Neural cell (in vitro differentiated cells): ENCODE measurements around the gene CHMP4B. TPM values are rescaled to one million over a fixed set of nuclear protein-coding genes. Genes with fewer than 3 reads are reported as not detected.

Experiments
- H2AFZ ChIP-seq: fragments of 200-600, 300-800 bp; sonication (generic), shearing (Covaris generic); 2 replicates; pipeline ENCODE4 v1.6.0; 2014; ENCODE audit warnings: low read depth, mild to moderate bottlenecking, antibody characterized with exemption, low read length, moderate library complexity
- H3F3A ChIP-seq: fragments of 200-600 bp; shearing (Covaris generic); 2 replicates; pipeline ENCODE4 v1.6.1; 2016; ENCODE audit warnings: mild to moderate bottlenecking, moderate library complexity, mixed read lengths, antibody characterized with exemption, low read length; ENCODE audit not compliant: insufficient read depth, poor library complexity, severe bottlenecking
- H3K27ac ChIP-seq: fragments of 200-600, 300-800 bp; sonication (generic), shearing (Covaris generic); 2 replicates; pipeline ENCODE4 v1.5.1; 2014; ENCODE audit warnings: mild to moderate bottlenecking, low read length, moderate library complexity
- H3K27me3 ChIP-seq: fragments of 300-800, 200-600 bp; sonication (generic), shearing (Covaris generic); 2 replicates; pipeline ENCODE4 v1.6.0; 2014; ENCODE audit warnings: mild to moderate bottlenecking, low read depth, low read length, moderate library complexity; ENCODE audit not compliant: insufficient read depth
- H3K36me3 ChIP-seq: fragments of 300-800, 200-600 bp; sonication (generic), shearing (Covaris generic); 2 replicates; pipeline ENCODE4 v1.5.1; 2014; ENCODE audit warnings: mild to moderate bottlenecking, antibody characterized with exemption, low read length, moderate library complexity; ENCODE audit not compliant: insufficient read depth
- H3K4me2 ChIP-seq: fragments of 300-800, 200-600 bp; sonication (generic), shearing (Covaris generic); 2 replicates; pipeline ENCODE4 v1.6.0; 2014; ENCODE audit warnings: mild to moderate bottlenecking, low read length
- H3K4me3 ChIP-seq: fragments of 300-800, 200-600 bp; sonication (generic), shearing (Covaris generic); 2 replicates; pipeline ENCODE4 v1.5.1; 2014; ENCODE audit warnings: mild to moderate bottlenecking, low read length, moderate library complexity
- H3K79me2 ChIP-seq: fragments of 200-600 bp; shearing (Covaris generic); replicated peaks from 2 replicates; pipeline ENCODE4 v1.6.0; 2014; ENCODE audit warnings: mild to moderate bottlenecking, low read length, moderate library complexity; ENCODE audit not compliant: insufficient read depth
- H3K9ac ChIP-seq: fragments of 300-800, 200-600 bp; sonication (generic), shearing (Covaris generic); 2 replicates; pipeline ENCODE4 v1.6.1; 2016; ENCODE audit warnings: mild to moderate bottlenecking, low read length, mixed read lengths
- H3K9me2 ChIP-seq: fragments of 200-600 bp; shearing (Covaris generic); 2 replicates; pipeline ENCODE4 v1.6.1; 2016; ENCODE audit warnings: mild to moderate bottlenecking, low read length, mixed read lengths; ENCODE audit not compliant: insufficient read depth
- H3K9me3 ChIP-seq: fragments of 200-600, 300-800 bp; sonication (generic), shearing (Covaris generic); 2 replicates; pipeline ENCODE4 v1.6.1; 2016; ENCODE audit warnings: mild to moderate bottlenecking, mixed run types, low read length, moderate library complexity, mixed read lengths
- H4K20me1 ChIP-seq: fragments of 200-600 bp; shearing (Covaris generic); 2 replicates; pipeline ENCODE4 v1.6.1; 2016; ENCODE audit warnings: mild to moderate bottlenecking, mixed run types; ENCODE audit not compliant: insufficient read depth
- CTCF ChIP-seq: fragments of 450-650 bp; IDR thresholded peaks from 2 replicates; pipeline ENCODE4 v1.5.1; 2014; ENCODE audit warnings: antibody characterized with exemption, mild to moderate bottlenecking, moderate library complexity; ENCODE audit not compliant: poor library complexity, severe bottlenecking
- EP300 ChIP-seq: fragments of 450-650 bp; conservative IDR thresholded peaks from 2 replicates; pipeline ENCODE4 v1.6.1; 2014; ENCODE audit warnings: antibody characterized with exemption, mild to moderate bottlenecking, moderate library complexity; ENCODE audit not compliant: poor library complexity, severe bottlenecking
- EZH2 ChIP-seq: fragments of 200-600, 300-800 bp; shearing (Covaris generic), sonication (generic); IDR thresholded peaks from 2 replicates; pipeline ENCODE4 v1.6.1; 2014; ENCODE audit warnings: antibody characterized with exemption, low read length, borderline replicate concordance, mild to moderate bottlenecking; ENCODE audit not compliant: insufficient read depth, poor library complexity, severe bottlenecking
- MXI1 ChIP-seq: fragments of 450-650 bp; conservative IDR thresholded peaks from 2 replicates; pipeline ENCODE4 v1.6.1; 2014; ENCODE audit warnings: antibody characterized with exemption, mild to moderate bottlenecking; ENCODE audit not compliant: poor library complexity, severe bottlenecking
- POLR2AphosphoS5 ChIP-seq: IDR thresholded peaks from 2 replicates; pipeline ENCODE4 v1.6.1; 2012
- RAD21 ChIP-seq: fragments of 450-650 bp; conservative IDR thresholded peaks from 2 replicates; pipeline ENCODE4 v1.6.1; 2014; ENCODE audit warnings: antibody characterized with exemption, mild to moderate bottlenecking, moderate library complexity
- SMC3 ChIP-seq: fragments of 450-650 bp; conservative IDR thresholded peaks from 2 replicates; pipeline ENCODE4 v1.6.1; 2014; ENCODE audit warnings: antibody characterized with exemption, mild to moderate bottlenecking, moderate library complexity; ENCODE audit not compliant: poor library complexity
- TAF1 ChIP-seq: IDR thresholded peaks from 2 replicates; pipeline ENCODE4 v1.6.1; 2012; ENCODE audit warnings: low read depth
- polyA plus RNA-seq: library from polyadenylated mRNA; depleted of rRNA; stranded (reverse); fragments of >200 nt; gene quantifications from 2 replicates; pipeline ENCODE4 v1.2.3, GENCODE V29; 2014
- TF ChIP-seq, protein P1 (sequence below): IDR thresholded peaks from 2 replicates; pipeline ENCODE4 v1.6.1; 2012; ENCODE audit warnings: borderline replicate concordance

The CHMP4B gene
- polyA plus RNA-seq, 1 donor from 2014 or later, result 83.8 TPM

DNA sequence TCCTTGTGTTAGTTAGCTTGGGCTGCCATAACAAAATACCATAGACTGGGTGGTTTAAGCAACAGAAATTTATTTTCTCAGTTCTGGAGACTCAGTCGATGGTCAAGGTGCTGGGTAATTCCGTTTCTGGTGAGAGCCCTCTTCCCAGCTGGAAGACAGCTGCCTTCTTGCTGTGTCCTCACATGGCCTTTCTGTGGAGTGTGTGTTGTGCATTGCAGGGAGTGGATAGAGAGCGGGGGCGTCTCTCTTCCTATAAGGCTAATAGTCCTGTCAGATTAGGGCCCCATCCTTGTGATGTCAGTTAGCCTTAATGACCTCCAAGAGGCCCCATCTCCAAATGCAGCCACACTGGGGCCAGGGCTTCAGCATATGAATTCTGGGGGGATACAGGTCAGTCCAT, 19.2 kb downstream of the CHMP4B start:
- Histone ChIP-seq H4K20me1 (no peaks in the 10 kb centered on the region), H2AFZ (no peak overlapping the region), H3K27me3 (no peaks in the 10 kb centered on the region), H3K9me2 (no peaks in the 10 kb centered on the region), H3K79me2 (peaks cover 11% of the 10 kb centered on the region), H3K36me3 (no peaks in the 10 kb centered on the region), H3K4me2 (no peak overlapping the region), H3F3A (no peaks in the 10 kb centered on the region), H3K9me3 (no peaks in the 10 kb centered on the region), H3K9ac (no peak overlapping the region), H3K27ac (no peak overlapping the region), H3K4me3 (no peak overlapping the region)
- no peak for TF ChIP-seq EZH2
- TF ChIP-seq POLR2AphosphoS5, result no peak
- TF ChIP-seq, protein P1, sequence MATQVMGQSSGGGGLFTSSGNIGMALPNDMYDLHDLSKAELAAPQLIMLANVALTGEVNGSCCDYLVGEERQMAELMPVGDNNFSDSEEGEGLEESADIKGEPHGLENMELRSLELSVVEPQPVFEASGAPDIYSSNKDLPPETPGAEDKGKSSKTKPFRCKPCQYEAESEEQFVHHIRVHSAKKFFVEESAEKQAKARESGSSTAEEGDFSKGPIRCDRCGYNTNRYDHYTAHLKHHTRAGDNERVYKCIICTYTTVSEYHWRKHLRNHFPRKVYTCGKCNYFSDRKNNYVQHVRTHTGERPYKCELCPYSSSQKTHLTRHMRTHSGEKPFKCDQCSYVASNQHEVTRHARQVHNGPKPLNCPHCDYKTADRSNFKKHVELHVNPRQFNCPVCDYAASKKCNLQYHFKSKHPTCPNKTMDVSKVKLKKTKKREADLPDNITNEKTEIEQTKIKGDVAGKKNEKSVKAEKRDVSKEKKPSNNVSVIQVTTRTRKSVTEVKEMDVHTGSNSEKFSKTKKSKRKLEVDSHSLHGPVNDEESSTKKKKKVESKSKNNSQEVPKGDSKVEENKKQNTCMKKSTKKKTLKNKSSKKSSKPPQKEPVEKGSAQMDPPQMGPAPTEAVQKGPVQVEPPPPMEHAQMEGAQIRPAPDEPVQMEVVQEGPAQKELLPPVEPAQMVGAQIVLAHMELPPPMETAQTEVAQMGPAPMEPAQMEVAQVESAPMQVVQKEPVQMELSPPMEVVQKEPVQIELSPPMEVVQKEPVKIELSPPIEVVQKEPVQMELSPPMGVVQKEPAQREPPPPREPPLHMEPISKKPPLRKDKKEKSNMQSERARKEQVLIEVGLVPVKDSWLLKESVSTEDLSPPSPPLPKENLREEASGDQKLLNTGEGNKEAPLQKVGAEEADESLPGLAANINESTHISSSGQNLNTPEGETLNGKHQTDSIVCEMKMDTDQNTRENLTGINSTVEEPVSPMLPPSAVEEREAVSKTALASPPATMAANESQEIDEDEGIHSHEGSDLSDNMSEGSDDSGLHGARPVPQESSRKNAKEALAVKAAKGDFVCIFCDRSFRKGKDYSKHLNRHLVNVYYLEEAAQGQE, result no peak
- TF ChIP-seq SMC3, result no peak
- TF ChIP-seq CTCF, result no peak
- no peak for TF ChIP-seq MXI1
- no peak for TF ChIP-seq EP300
- TF ChIP-seq TAF1, result no peak
- no peak for TF ChIP-seq RAD21

DNA sequence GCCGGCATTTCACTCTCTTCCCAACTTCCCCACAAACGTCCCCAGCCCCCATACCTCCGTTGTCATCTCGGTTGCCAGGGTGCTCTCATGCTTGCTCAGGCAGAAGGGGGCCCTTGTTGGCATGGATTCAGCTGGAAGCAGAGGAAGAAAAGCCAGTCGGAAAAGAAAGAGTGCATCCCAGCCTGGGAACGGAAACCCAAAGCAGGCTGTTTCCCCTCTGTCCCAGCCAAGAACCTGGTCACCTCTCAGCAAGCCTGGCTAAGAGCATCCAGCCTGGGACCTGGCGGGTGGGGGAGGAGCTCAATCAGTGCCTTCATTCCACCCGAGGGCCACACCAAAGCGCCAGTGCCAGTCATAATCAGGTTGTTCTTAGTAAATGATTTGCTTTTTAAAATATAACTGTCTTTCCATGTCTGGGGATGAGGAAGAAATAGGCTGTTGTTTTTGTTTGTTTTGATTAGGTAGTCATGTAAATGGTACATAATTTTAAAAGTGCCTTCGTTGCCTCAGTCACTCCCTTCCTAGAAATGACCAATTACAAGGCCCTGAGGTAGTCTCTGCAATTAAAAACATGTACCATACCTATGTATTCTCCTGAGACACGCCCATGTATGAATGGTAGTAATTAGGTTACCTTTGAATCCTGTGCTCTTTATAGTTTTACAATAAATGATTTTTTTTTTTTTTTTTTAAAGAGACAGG, 21.1 kb downstream of the CHMP4B start:
- Histone ChIP-seq H3K27me3 (no peaks in the 10 kb centered on the region), H3F3A (no peaks in the 10 kb centered on the region), H3K9ac (peak overlapping the region; percentile 45), H2AFZ (no peak overlapping the region), H3K9me3 (no peaks in the 10 kb centered on the region), H3K4me2 (no peak overlapping the region), H3K4me3 (peak overlapping the region; percentile 53), H3K27ac (peak overlapping the region; percentile 61), H4K20me1 (no peaks in the 10 kb centered on the region), H3K36me3 (no peaks in the 10 kb centered on the region), H3K79me2 (peaks cover 9% of the 10 kb centered on the region), H3K9me2 (no peaks in the 10 kb centered on the region)
- TF ChIP-seq MXI1, result no peak
- TF ChIP-seq, protein P1, result peak; percentile 47
